HG03442 (cell line): ENCODE measurements around the gene SRGAP2B.
"Not testable (repeated sequence)": the region's sequence is repeated elsewhere in the genome, so short reads cannot be mapped to it uniquely, and the experiment has no call there.

Experiments
- ATAC-seq: cut with Tn5 transposase; IDR thresholded peaks from one replicate; pipeline ENCODE4 v1.9.1; 2021; ENCODE audit warnings: mild to moderate bottlenecking, moderate library complexity; ENCODE audit not compliant: unreplicated experiment

SRGAP2B gene

DNA sequence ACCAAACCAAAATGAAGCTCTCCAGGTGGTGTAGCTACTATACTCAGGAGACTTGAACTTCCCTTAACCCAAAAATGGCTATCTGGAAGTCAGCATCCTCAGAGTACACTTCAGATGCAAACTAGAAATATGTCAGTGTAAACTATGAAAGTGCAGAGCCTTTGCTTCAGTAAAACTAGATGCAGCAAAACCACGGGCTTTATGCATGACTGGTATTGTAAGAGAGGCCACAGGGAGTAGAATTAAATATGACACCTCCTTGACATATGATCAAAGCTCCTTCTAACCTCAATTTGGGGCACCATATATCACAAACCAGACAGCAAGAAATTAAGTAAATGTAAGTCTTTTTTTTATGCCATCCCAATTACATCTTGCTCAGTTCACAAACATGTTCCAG is 47.6 kb downstream of the SRGAP2B start:
- ATAC-seq = not testable (repeated sequence)

DNA sequence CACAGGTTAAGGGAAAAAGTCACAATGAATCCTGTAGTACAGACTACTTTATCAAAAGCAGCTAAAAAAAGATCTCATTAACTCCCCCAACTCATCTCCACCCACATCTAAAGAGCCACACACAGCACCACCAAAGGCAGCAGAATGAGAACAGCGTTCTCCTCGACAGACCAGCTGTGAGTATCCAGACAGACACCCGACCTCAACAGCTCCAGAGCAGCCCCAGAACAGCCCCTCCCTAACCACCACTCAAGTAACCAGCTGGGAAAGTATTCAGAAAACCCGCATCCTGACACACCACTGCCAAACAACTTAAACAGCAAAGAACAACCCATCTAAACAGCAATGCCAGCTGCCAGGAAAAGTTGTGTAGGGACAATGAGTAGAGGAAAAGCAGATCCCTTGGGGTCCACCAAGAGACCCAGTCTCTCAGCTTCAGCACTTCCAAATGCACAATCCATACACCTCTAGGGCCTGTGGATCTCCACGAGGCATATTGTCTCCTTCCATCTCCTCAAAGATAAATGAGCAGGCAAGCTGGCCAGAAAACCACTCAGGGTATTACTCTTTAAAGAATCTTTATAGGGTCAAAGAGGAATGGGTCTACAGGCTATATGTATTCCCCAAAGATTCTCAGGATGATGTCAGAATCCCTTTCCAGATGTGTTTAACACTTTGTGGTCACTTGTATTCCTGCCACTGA is 49.4 kb downstream of the SRGAP2B start:
- not testable (repeated sequence) for ATAC-seq

DNA sequence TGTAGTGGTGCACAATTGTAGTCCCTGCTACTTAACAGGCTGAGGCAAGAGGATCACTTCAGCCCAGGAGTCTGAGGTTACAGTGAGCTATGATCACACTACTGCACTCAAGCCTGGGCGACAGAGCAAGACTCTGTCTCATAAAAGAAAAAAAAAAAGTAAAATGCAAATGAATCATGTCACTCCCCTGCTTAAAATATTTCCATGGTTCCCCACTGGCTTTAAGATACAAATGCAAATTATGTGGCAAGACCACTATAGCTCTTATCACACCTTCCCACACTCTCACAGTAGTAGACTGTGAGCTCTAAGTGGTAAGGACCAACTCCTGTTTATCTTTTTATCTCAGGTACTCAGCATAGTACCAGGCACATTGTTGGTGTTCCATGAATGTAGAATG is 53.6 kb downstream of the SRGAP2B start:
- peak; percentile 83 for ATAC-seq

DNA sequence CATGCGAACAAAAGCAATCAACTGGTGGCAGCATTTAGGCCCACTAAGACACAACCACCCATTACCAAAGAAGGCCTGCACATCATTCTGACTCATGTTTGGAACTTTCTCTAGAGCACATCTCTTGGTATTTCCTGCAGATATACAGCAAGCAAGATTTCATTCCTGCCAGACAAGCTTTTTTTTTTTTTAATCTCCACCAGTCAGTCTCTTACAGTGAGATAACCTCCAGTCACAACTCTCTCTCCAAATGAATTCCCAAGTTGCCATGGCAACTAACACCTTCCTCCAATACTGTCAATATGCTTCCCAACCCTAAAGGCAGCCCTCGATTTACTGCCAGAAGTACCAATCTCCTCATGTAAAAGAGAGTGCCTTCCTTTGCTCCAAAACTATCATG is 59.1 kb downstream of the SRGAP2B start:
- not testable (repeated sequence) for ATAC-seq

DNA sequence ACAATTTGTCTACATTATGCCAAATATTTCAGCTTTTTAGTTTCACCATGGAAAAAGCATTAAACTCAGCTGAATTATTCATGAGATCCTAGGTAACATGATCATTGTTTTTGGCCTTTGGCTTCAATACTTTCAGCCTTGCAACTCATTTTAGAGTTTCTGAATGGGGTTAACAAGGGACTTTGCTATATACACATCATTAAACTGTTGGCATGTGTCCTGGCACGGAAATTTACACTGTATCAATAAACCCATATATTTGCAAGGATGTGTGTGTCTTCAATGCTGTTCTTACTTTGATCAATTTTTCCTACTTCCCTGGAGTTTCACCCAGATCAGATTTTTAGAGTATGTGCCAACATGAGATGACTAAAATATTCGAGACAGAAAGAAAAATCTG is 61.6 kb downstream of the SRGAP2B start:
- not testable (repeated sequence) for ATAC-seq

DNA sequence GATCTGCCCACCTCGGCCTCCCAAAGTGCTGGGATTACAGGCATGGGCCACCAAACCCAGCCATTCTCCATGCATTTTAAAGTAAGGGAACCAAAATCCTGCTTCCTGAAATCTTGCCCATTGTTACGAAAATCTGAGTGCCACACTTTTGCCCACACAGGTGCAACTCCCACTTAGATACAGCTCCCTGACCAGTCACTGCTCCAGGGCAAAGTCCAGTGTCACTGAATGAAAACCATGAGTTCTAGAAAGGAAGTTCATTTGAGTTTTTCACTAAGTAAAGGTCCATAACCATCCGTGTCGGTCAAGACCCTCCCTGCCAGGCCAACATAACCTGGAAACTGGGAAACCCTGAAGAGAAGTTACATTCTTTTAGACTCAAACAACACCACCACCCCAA is 67.9 kb downstream of the SRGAP2B start:
- not testable (repeated sequence) for ATAC-seq

DNA sequence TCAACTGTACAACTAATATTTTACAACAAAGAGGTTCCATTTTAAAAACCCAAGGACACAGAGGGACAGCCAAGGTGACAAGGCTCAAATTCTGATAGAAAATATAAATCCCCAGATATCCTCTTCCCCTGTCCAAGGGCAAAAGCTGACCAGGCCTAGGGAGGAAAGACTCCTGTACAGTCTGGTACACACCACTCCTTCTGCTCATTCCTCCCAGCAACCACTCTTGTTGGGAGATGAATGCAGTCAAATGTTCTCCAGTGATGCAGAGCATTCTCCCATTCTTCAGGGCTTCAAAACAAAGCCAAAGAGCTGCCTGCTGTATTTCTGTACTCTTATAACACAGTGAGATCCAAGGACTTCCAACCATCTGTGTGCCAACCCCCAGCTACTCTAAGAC is 69.8 kb downstream of the SRGAP2B start:
- not testable (repeated sequence) for ATAC-seq

DNA sequence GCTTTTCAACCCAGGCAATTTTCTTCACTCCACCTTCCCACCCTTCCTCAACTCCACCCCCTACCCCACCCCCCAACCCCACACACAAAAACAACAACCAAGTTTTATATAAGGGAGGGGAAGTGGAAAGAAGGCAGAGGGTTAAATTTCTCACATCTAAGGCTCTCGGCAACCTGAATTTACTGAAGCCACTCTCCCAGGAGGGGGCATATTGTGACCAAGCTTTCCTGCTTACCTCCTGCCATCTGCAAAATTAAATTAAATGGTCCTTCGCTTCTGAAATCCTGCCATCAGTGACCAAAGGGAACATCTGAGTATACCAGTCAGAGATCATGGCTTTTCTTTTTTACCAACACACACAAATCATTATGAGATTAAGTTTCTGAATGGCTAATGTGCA is 72.9 kb downstream of the SRGAP2B start:
- not testable (repeated sequence) for ATAC-seq

DNA sequence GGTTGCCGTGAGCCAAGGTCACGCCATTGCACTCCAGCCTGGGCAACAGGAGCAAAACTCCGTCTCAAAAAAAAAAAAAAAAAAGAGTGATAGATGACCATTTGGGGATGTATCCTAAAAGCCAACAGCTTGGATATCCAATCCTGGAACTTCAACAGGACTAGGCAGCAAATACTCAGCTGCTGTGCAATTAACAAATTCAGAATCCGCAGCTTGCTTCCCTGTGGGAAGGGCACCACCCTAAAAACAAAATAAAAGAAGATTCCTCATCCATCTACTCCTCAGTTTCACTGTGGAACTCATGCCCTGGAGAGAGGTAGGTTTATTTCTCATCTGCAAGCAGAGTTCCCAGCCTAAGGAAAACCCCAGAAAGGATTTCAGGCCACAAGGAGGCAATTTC is 73.4 kb downstream of the SRGAP2B start:
- not testable (repeated sequence) for ATAC-seq

DNA sequence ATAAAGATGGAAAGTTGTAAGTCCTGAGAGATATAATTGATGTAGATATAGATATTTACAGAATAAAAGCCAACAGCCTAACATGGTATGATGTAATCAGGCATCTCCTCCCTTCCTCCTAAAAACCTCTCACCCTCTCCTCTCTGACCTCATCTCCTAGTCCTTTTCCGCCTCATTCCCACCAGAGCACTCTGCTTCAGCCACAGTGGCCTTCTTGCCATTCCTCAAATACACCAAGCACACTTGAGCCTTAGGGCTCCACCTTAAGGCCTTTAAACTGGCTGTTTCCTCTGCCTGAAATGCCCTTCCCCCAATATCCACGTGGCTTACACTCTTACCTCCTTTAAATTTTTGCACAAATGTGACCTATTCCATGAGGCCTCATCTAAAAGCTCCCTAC is 75.4 kb downstream of the SRGAP2B start:
- ATAC-seq = not testable (repeated sequence)

DNA sequence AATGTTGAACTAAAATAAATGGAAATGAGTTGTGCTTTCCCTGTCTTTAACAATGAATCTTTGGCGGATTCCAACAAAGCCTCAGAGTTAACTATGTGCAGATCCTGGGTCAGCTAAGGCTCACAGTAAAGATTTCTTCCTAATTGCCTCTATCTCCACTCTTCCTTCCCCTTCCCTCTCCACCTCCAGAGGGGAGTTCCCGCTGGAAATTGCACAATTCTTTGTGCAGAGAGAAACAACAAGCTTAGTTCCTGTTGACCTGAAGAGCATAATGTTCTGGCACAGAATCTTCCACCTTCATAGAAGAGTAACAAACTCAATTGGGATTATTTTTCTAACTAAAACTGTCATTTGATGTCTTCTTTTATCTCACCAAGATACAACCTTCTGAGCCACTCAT is 77.4 kb downstream of the SRGAP2B start:
- not testable (repeated sequence) for ATAC-seq

DNA sequence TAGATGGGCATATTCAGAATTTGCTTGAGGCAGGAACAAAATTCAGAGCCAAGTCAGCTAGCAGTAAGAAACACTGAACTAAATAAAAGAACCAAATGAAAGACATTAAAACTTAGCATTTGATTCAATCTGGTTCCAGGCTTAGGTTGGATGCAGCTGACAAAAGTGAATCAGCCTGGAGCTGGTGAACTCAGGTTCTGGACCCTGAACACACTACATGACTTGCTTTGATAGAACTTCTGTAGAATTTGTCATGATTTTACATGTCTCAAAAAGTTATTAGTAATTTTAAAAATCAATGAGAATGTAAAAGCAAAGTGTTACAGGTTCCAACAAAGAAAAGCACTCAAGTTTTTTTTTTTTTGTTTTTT is 78.7 kb downstream of the SRGAP2B start:
- not testable (repeated sequence) for ATAC-seq

DNA sequence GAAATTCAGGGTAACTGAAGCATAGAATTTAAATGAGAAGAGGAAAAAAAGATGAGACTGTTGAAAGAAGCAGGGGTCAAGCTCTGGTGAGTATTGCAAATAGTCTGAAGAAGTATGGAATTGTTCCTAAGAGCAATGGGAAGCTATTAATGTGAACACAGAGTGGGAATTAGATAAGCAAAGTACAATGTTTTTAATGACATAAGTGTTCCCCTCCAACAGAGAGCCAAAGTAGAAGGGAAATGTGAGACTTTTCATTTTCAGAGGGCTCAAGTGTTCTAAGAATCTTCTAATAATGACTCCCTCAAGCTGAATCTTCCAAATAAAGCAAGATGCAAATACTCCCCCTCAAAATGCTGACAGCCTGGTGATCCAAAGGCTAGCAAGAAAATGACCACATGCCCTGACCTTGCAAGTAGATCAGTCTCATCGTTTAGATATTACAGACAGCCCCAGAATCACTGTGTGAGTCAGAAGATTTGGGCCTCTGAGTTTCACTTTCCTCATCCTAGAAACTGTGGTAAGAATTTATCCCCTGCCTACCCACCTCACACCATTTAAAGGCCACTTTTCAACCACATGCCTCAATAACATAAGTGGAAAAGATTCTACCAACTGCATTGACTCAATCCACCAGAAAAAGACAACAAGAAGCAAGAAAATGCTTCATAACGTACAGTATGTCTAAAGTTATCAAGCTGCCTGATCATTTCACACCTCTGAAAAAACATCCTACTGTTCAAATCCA is 79.2 kb downstream of the SRGAP2B start:
- peak; percentile 67 for ATAC-seq

DNA sequence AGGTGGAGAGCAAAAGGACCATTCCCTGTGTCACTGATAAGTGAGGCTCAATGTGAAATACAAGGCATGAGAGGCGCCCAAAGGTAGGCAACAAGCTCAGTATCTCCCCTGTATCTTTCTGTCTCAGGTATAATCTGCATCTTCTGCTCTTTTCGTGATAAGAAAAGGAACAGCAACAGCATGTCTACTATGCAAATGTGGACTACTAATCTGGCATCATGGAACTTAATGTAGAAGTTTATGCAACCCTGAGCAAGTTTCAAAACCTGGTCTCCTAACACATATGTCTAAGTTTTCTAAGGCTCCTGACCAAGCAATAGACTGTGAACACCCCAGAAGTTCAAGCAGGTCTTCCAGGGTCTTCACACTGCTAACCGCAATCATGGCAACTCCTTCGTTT is 81.8 kb downstream of the SRGAP2B start:
- ATAC-seq = not testable (repeated sequence)

DNA sequence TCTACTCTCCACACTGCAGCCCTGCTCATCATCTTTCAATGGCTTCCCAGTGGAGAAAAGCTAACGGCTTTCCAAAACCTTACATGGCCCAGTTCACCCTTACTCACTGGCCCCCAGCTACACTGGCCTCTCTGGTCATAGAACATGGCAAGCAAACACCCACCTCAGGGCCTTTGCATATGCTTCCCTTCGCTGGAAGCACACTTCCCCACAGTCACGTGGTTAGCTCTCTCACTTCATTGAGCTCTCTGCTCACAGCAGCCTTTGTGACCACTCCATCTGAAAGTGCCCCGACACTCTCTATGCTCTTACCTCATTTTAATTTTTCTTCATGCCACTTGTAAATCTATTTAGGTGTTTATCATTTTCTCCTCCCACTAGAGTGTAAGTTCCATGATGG is 83.3 kb downstream of the SRGAP2B start:
- not testable (repeated sequence) for ATAC-seq

DNA sequence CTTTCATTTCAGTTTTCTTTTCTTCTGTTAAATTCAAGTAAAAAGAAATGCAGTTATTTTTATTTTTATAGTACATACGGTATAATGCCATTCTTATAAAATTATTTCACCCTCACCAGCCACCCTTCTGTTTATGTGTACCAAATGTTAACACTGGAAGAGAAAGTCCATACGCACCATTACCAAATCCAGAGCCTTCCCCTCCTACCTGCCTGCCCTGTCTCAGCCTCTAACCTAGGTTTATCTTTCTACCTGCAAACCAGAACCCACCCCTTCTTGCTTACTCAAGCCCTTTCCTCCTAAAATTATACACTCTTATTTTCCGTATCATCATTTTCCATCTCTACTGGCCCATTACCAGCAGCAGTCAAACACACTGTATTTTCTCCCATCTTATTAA is 84.5 kb downstream of the SRGAP2B start:
- not testable (repeated sequence) for ATAC-seq

DNA sequence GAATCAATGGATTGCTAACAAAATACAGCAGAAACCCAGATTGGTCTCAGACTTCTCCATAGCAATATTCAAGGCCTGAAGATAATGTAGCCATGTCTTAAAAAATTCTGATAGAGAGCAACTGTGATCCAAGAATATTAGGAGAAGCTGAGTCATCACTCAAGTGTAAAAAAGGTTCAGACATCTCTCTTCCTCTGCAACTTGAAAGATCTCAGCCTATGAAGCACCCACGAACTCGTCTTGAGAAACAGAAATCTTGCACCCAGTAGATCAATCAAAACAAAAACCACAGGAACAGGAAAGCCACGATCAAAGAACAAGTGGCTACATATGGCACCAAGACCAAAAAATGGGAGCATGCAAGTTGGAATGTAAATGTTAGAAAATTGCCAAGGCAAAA is 85.2 kb downstream of the SRGAP2B start:
- not testable (repeated sequence) for ATAC-seq

DNA sequence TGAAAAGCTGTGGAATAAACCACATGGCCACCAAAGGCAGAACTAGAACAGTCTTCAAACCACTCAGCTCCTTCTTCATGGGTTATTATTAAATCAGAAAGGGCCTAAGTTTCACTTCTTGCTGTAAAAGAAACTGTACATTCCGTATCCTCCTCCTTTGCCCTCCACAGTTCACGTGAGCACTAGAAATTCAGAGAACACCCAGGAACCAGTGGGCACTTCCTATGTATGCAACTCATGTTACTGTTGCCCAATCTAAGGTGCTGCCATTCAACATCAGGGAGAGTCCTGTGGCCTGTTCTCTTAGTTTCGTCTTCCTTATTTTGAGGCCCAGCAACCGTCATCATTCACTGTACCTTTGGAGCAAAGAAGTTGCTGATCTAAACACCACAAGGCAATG is 86.7 kb downstream of the SRGAP2B start:
- peak; percentile 54 for ATAC-seq

DNA sequence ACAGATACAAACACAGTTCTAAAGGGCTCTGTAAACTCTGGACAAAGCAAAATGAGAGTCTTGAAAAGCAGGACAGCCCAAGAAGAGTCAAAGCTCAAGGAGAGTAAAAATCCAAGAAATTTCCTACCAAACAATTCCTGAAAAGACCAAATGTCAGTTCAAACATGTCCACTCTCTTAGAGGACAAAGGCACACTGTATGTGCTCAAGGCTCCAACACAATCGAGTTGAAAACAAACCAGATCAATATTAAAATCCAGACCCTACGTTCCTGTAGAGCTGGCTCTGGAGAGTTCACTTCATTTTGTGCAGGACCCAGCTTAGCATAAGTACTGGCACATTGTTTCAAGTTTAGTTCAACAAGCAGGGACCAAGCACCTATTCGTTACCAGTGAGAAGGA is 90.0 kb downstream of the SRGAP2B start:
- ATAC-seq = not testable (repeated sequence)

DNA sequence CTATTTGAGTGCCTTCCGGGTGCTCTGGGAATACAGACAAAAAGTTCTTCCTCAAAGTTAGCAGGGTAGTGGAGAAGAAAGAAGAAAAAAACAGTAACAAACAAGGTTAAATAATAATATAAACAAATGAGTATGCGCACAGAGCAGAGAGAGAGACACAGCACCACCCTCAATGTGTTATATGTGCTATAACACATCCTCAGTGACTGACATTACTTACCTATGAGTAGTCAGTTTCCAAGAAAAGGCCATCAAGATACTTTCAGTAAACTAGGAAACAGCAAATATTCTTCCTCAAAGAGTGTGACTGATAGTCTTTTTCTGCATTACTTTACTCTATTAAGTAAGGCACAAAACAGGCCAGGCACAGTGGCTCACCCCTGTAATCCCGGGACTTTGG is 93.7 kb downstream of the SRGAP2B start:
- ATAC-seq = not testable (repeated sequence)

DNA sequence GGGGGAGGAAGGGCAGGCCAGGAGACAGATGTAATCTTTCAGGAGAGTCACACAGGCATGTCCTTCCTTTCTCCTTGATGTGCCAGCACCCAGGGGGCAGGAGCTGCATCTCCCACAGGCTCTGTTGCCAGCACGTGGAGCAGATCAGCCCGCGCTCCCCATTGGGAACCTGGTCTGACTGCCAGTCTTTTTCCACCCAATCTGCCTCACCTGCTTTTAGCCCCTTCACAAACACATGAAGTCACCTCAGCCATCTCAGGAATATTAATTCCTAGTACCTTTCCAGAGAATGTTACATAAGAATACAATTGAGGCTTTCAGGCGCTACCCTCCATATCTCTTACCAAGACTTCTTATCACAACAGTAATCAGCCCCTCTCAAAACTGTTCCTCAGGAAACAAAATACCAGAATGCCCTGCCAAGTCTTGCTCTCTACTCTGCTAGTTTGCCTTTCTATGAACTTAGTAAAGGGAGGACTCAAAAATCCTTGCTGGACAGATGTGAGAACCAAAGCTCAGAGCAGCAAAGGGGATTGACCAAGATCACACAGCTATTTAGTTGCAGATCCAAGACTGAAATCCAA is 94.3 kb downstream of the SRGAP2B start:
- not testable (repeated sequence) for ATAC-seq
